Nephron progenitor cell (in vitro differentiated cells): ENCODE measurements around the gene OR4D1.

Experiments used
- DNase-seq: peaks from one replicate; pipeline ENCODE4 v3.0.0; 2021
- H3K27ac Mint-ChIP-seq: 2 replicates; pipeline ENCODE4 v1.8.0; 2021; ENCODE audit warnings: mild to moderate bottlenecking, moderate library complexity, mixed read lengths
- H3K27me3 Mint-ChIP-seq: 2 replicates; pipeline ENCODE4 v1.8.0; 2021; ENCODE audit warnings: mild to moderate bottlenecking, low read depth, mixed read lengths; ENCODE audit not compliant: poor library complexity
- H3K36me3 Mint-ChIP-seq: 2 replicates; pipeline ENCODE4 v1.8.0; 2021; ENCODE audit warnings: low read depth, mixed read lengths
- H3K4me1 Mint-ChIP-seq: 2 replicates; pipeline ENCODE4 v1.8.0; 2021; ENCODE audit warnings: mixed read lengths
- H3K4me3 Mint-ChIP-seq: 2 replicates; pipeline ENCODE4 v1.8.0; 2021; ENCODE audit warnings: mild to moderate bottlenecking, moderate library complexity, mixed read lengths
- H3K9me3 Mint-ChIP-seq: 2 replicates; pipeline ENCODE4 v1.8.0; 2021; ENCODE audit warnings: mild to moderate bottlenecking, moderate library complexity, mixed read lengths
- TF ChIP-seq, protein P1 (sequence below): fragments of 200-600 bp; sonication (generic); IDR thresholded peaks from 2 replicates; pipeline ENCODE4 v1.5.0; 2021; ENCODE audit warnings: antibody characterized with exemption

OR4D1 gene

DNA sequence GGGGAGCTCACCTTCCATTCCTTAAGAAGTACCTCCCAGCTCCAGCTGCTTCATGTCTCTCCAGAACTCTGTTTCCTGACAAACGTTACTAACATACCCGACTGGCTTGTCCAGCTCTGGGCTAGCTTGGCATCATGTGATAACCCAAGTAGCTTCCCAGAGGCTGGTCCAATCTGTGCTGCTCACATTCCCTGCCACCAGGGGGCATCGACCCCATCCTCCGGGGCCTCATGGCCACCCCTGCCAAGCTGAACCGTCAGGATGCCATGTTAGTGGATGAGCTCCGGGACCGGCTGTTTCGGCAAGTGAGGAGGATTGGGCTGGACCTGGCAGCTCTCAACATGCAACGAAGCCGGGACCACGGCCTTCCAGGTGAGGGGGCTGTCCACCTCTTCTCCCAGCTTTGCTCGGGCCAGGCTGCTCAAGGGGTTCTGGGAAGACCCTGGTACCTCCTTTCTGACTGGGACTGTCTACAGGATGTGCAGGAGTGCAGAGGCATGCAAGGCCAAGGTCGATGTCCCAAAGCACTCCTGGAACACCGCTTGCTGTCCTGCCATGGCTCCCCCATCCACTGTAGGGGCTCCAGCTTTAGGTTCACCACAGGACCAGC is 51.9 kb downstream of the OR4D1 start:
- H3K4me3 Mint-ChIP-seq: no peak overlapping the region
- no peak overlapping the region for H3K27ac Mint-ChIP-seq

DNA sequence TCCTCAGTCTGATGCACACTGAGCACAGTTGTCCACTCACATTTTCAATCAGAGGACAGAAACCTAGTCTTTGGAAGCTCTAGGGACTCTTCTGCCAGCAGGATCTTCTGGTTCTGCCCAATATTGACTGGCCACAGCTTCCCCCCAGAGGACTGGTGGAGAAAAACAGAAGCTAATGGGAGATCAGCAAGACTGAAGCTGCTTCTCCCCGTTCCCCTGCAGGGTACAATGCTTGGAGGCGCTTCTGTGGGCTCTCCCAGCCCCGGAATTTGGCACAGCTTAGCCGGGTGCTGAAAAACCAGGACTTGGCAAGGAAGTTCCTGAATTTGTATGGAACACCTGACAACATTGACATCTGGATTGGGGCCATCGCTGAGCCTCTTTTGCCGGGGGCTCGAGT is 54.7 kb downstream of the OR4D1 start:
- H3K36me3 Mint-ChIP-seq: peaks cover 12% of the 10 kb centered on the region
- DNase-seq: no peak
- TF ChIP-seq, protein P1, sequence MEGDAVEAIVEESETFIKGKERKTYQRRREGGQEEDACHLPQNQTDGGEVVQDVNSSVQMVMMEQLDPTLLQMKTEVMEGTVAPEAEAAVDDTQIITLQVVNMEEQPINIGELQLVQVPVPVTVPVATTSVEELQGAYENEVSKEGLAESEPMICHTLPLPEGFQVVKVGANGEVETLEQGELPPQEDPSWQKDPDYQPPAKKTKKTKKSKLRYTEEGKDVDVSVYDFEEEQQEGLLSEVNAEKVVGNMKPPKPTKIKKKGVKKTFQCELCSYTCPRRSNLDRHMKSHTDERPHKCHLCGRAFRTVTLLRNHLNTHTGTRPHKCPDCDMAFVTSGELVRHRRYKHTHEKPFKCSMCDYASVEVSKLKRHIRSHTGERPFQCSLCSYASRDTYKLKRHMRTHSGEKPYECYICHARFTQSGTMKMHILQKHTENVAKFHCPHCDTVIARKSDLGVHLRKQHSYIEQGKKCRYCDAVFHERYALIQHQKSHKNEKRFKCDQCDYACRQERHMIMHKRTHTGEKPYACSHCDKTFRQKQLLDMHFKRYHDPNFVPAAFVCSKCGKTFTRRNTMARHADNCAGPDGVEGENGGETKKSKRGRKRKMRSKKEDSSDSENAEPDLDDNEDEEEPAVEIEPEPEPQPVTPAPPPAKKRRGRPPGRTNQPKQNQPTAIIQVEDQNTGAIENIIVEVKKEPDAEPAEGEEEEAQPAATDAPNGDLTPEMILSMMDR: no peak

More for the DNA sequence above, 51.9 kb downstream of the OR4D1 start:
- H3K27me3 Mint-ChIP-seq: peaks cover 45% of the 10 kb centered on the region
- peaks cover 2% of the 10 kb centered on the region for H3K36me3 Mint-ChIP-seq
- no peaks in the 10 kb centered on the region for H3K9me3 Mint-ChIP-seq
- peak; percentile 69 for DNase-seq
- no peaks in the 10 kb centered on the region for H3K4me1 Mint-ChIP-seq
- TF ChIP-seq, protein P1: peak; percentile 59

DNA sequence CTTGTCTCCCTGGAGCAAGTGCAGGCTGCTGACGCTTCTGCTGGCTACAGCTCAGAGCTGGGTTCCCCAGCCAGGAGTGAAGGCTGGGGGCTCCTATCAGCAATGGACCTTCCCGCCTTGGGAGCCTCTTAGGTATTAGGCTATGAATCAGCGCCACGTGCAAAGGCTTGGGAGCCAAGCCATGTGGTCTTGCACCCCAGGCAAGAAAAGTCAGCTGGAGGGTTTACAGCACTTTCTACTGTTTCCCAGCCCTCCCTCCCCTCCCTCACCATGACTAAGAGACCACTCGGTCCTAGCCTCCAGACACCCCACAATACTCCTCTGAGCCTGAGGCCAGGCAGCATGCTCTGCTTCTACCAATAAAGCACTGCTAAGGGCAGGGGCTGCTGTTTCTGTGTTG is 56.6 kb downstream of the OR4D1 start:
- H3K27me3 Mint-ChIP-seq: peaks cover 6% of the 10 kb centered on the region
- no peaks in the 10 kb centered on the region for H3K9me3 Mint-ChIP-seq
- TF ChIP-seq, protein P1: no peak
- peaks cover 27% of the 10 kb centered on the region for H3K36me3 Mint-ChIP-seq
- no peak overlapping the region for H3K27ac Mint-ChIP-seq
- no peaks in the 10 kb centered on the region for H3K4me1 Mint-ChIP-seq
- no peak overlapping the region for H3K4me3 Mint-ChIP-seq
- DNase-seq: no peak

More for the DNA sequence above, 54.7 kb downstream of the OR4D1 start:
- Mint-ChIP-seq H3K27ac (no peak overlapping the region), H3K9me3 (no peaks in the 10 kb centered on the region), H3K27me3 (peaks cover 21% of the 10 kb centered on the region), H3K4me3 (no peak overlapping the region), H3K4me1 (no peaks in the 10 kb centered on the region)

DNA sequence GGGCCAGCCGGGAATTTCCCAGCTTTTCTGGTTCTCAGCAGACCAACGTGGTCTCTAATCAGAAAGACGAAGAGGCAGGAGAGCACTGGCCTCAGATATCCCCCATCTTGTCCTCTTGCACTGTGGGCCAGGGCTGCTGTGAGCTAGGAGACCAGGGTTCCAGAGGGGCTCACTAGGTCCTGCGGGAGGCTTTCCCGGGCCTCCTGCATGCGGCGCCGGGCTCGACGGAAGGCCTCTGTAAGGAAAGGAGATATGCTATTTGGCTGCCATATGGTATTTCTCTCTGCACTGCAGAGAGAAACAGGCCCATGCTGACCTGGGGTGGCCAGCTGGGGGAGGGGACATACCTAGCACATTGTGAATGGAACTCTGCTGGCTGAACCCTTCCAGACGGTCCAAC is 57.8 kb downstream of the OR4D1 start:
- Mint-ChIP-seq H3K9me3 (no peaks in the 10 kb centered on the region), H3K4me1 (no peaks in the 10 kb centered on the region), H3K36me3 (peaks cover 38% of the 10 kb centered on the region), H3K27me3 (no peaks in the 10 kb centered on the region), H3K4me3 (no peak overlapping the region), H3K27ac (no peak overlapping the region)
- no peak for DNase-seq
- TF ChIP-seq, protein P1: no peak

GRCh38 chr17:58207451-58207850 is 59.3 kb downstream of the OR4D1 start:
- Mint-ChIP-seq H3K27ac (no peak overlapping the region), H3K4me1 (no peaks in the 10 kb centered on the region), H3K4me3 (no peak overlapping the region), H3K9me3 (no peaks in the 10 kb centered on the region), H3K36me3 (peaks cover 48% of the 10 kb centered on the region), H3K27me3 (no peaks in the 10 kb centered on the region)
- TF ChIP-seq, protein P1: no peak
- no peak for DNase-seq

GRCh38 chr17:58208344-58208743 is 60.2 kb downstream of the OR4D1 start:
- no peaks in the 10 kb centered on the region for H3K4me1 Mint-ChIP-seq

More at GRCh38 chr17:58208344-58208743, 60.2 kb downstream of the OR4D1 start:
- Mint-ChIP-seq H3K27me3 (no peaks in the 10 kb centered on the region), H3K27ac (no peak overlapping the region), H3K4me3 (no peak overlapping the region), H3K36me3 (peaks cover 53% of the 10 kb centered on the region), H3K9me3 (no peaks in the 10 kb centered on the region)
- no peak for DNase-seq
- TF ChIP-seq, protein P1: no peak
